Neural progenitor cell (in vitro differentiated cells): ENCODE data around the gene MAP2.

Source experiments
- EZH2 ChIP-seq: fragments of 200-600 bp; sonication (generic); IDR thresholded peaks from 2 replicates; pipeline ENCODE4 v1.6.1; 2017; ENCODE audit warnings: antibody characterized with exemption, mild to moderate bottlenecking, moderate library complexity
- EZH2phosphoT487 ChIP-seq: fragments of 200-600 bp; sonication (generic); IDR thresholded peaks from 2 replicates; pipeline ENCODE4 v1.6.1; 2017; ENCODE audit warnings: antibody characterized with exemption
- TF ChIP-seq, protein P1 (sequence below): fragments of 200-600 bp; sonication (generic); IDR thresholded peaks from 2 replicates; pipeline ENCODE4 v1.5.1; 2017; ENCODE audit warnings: antibody characterized with exemption, mild to moderate bottlenecking

GRCh38 chr2:209644842-209645241 lies 221.0 kb downstream of the MAP2 start:
- TF ChIP-seq, protein P1, sequence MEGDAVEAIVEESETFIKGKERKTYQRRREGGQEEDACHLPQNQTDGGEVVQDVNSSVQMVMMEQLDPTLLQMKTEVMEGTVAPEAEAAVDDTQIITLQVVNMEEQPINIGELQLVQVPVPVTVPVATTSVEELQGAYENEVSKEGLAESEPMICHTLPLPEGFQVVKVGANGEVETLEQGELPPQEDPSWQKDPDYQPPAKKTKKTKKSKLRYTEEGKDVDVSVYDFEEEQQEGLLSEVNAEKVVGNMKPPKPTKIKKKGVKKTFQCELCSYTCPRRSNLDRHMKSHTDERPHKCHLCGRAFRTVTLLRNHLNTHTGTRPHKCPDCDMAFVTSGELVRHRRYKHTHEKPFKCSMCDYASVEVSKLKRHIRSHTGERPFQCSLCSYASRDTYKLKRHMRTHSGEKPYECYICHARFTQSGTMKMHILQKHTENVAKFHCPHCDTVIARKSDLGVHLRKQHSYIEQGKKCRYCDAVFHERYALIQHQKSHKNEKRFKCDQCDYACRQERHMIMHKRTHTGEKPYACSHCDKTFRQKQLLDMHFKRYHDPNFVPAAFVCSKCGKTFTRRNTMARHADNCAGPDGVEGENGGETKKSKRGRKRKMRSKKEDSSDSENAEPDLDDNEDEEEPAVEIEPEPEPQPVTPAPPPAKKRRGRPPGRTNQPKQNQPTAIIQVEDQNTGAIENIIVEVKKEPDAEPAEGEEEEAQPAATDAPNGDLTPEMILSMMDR, result no peak
- TF ChIP-seq EZH2 (no peak), EZH2phosphoT487 (no peak)
